Chondrocyte (in vitro differentiated cells): ENCODE data around the gene MTHFD2. TPM values are rescaled to one million over a fixed set of nuclear protein-coding genes. Genes with fewer than 3 reads are reported as not detected.
A peak's percentile ranks its signal among the peaks of the same experiment; 100 is the strongest.

ENCODE experiments used
- DNase-seq: peaks from one replicate; pipeline ENCODE4 v3.0.0; 2021; ENCODE audit warnings: mixed read lengths, low spot score
- H3K27ac Mint-ChIP-seq: one replicate; pipeline ENCODE4 v1.8.0; 2021; ENCODE audit warnings: mild to moderate bottlenecking, moderate library complexity, mixed read lengths; ENCODE audit not compliant: unreplicated experiment
- H3K27me3 Mint-ChIP-seq: 2 replicates; pipeline ENCODE4 v1.8.0; 2021; ENCODE audit warnings: low read depth, mixed read lengths
- H3K36me3 Mint-ChIP-seq: 2 replicates; pipeline ENCODE4 v1.8.0; 2021; ENCODE audit warnings: low read depth, mixed read lengths
- H3K4me1 Mint-ChIP-seq: 2 replicates; pipeline ENCODE4 v1.8.0; 2021; ENCODE audit warnings: low read depth, mild to moderate bottlenecking, mixed read lengths
- H3K4me3 Mint-ChIP-seq: one replicate; pipeline ENCODE4 v1.8.0; 2021; ENCODE audit warnings: mild to moderate bottlenecking, moderate library complexity, mixed read lengths; ENCODE audit not compliant: unreplicated experiment
- H3K9me3 Mint-ChIP-seq: 2 replicates; pipeline ENCODE4 v1.8.0; 2021; ENCODE audit warnings: low read depth, mixed read lengths
- CTCF ChIP-seq: fragments of 200-600 bp; sonication (generic); IDR thresholded peaks from 2 replicates; pipeline ENCODE4 v1.5.0; 2021; ENCODE audit warnings: antibody characterized with exemption, mild to moderate bottlenecking, moderate library complexity
- long read RNA-seq: library from polyadenylated mRNA; stranded (forward); transcript quantifications from one replicate; pipeline ENCODE4 v2.0.0, GENCODE V29; 2021
- total RNA-seq: library from RNA; stranded (reverse); gene quantifications from 3 replicates; pipeline ENCODE4 v1.2.1, GENCODE V29; 2021

Gene MTHFD2
- total RNA-seq, result 74.0 to 366 TPM (median 363 TPM) in 3 replicates
- long read RNA-seq, full-length matches to known transcripts, result 461 of 596 reads
- long read RNA-seq, partial matches to known transcripts, result 11 of 596 reads
- long read RNA-seq, other reads (novel, unspliced or antisense), result 124 of 596 reads

GRCh38 chr2:74198461-74199274, at the start of gene MTHFD2:
MTHFD2 (plus strand) TSS chr2:74198615; CDS start chr2:74198642, 27 bp downstream.
- Mint-ChIP-seq H3K4me3 (peak within 1 kb of the TSS; percentile 91), H3K4me1 (peaks cover 45% of the 10 kb centered on the region), H3K27me3 (no peaks in the 10 kb centered on the region), H3K27ac (peak within 1 kb of the TSS; percentile 100), H3K9me3 (no peaks in the 10 kb centered on the region), H3K36me3 (peaks cover 10% of the 10 kb centered on the region)
- peak; percentile 85 for TF ChIP-seq CTCF
- DNase-seq, result peak; percentile 98

GRCh38 chr2:74149247-74149525, 49.2 kb upstream of the MTHFD2 start:
- no peak for TF ChIP-seq CTCF

GRCh38 chr2:74149570-74150319, 48.7 kb upstream of the MTHFD2 start:
- H3K4me3 Mint-ChIP-seq, result no peak overlapping the region
- TF ChIP-seq CTCF, result no peak

More at GRCh38 chr2:74149247-74149525, 49.2 kb upstream of the MTHFD2 start:
- peaks cover 2% of the 10 kb centered on the region for H3K36me3 Mint-ChIP-seq
- no peaks in the 10 kb centered on the region for H3K27me3 Mint-ChIP-seq
- DNase-seq, result no peak
- H3K4me3 Mint-ChIP-seq, result no peak overlapping the region
- H3K9me3 Mint-ChIP-seq, result no peaks in the 10 kb centered on the region
- H3K4me1 Mint-ChIP-seq, result no peaks in the 10 kb centered on the region
- H3K27ac Mint-ChIP-seq, result no peak overlapping the region

GRCh38 chr2:74152954-74153353, 45.5 kb upstream of the MTHFD2 start:
- no peaks in the 10 kb centered on the region for H3K4me1 Mint-ChIP-seq
- H3K36me3 Mint-ChIP-seq, result peaks cover 16% of the 10 kb centered on the region
- H3K4me3 Mint-ChIP-seq, result no peak overlapping the region
- H3K27me3 Mint-ChIP-seq, result no peaks in the 10 kb centered on the region
- no peak for DNase-seq
- TF ChIP-seq CTCF, result no peak
- H3K9me3 Mint-ChIP-seq, result no peaks in the 10 kb centered on the region
- H3K27ac Mint-ChIP-seq, result no peak overlapping the region

More at GRCh38 chr2:74149570-74150319, 48.7 kb upstream of the MTHFD2 start:
- H3K4me1 Mint-ChIP-seq, result no peaks in the 10 kb centered on the region
- no peaks in the 10 kb centered on the region for H3K9me3 Mint-ChIP-seq
- no peak overlapping the region for H3K27ac Mint-ChIP-seq
- no peaks in the 10 kb centered on the region for H3K27me3 Mint-ChIP-seq
- H3K36me3 Mint-ChIP-seq, result peaks cover 4% of the 10 kb centered on the region
- DNase-seq, result no peak

- Mint-ChIP-seq H3K9me3 (no peaks in the 10 kb centered on the region), H3K27ac (no peak overlapping the region), H3K4me3 (no peak overlapping the region), H3K27me3 (no peaks in the 10 kb centered on the region), H3K36me3 (peaks cover 27% of the 10 kb centered on the region), H3K4me1 (no peaks in the 10 kb centered on the region)
- DNase-seq, result no peak
- TF ChIP-seq CTCF, result no peak
Observed at GRCh38 chr2:74155830-74156229, 42.6 kb upstream of the MTHFD2 start.
